Thyroid gland (tissue), 4 donors: ENCODE data around the gene SCUBE2. TPM values are rescaled to one million over a fixed set of nuclear protein-coding genes. Genes with fewer than 3 reads are reported as not detected.

Experiments
- DNase-seq, 2 donors: peaks; one replicate each; pipeline ENCODE4 v3.0.0-alpha.2; 2019
- H3K27ac ChIP-seq, 3 donors: fragments of 200-600 bp; sonication (generic); 1 replicate in 2 of 3; 2 replicates in 1 of 3; pipeline ENCODE4 v1.5.1; 2016 to 2019; ENCODE audit warnings: mild to moderate bottlenecking in 1 of 3, moderate library complexity in 1 of 3
- H3K27me3 ChIP-seq: fragments of 200-600 bp; sonication (generic); one replicate; pipeline ENCODE4 v1.5.1; 2019
- H3K36me3 ChIP-seq, 2 donors: fragments of 200-600 bp; sonication (generic); one replicate each; pipeline ENCODE4 v1.5.1; 2016 to 2019
- H3K4me1 ChIP-seq, 2 donors: fragments of 200-600 bp; sonication (generic); one replicate each; pipeline ENCODE4 v1.5.1; 2017 to 2019
- H3K4me3 ChIP-seq, 3 donors: fragments of 200-600 bp; sonication (generic); replicated peaks in 1 of 3; 1 replicate in 2 of 3; 2 replicates in 1 of 3; pipeline ENCODE4 v1.5.1; 2016; ENCODE audit warnings: mild to moderate bottlenecking in 1 of 3
- H3K9me3 ChIP-seq: fragments of 200-600 bp; sonication (generic); one replicate; pipeline ENCODE4 v1.5.1; 2017
- CTCF ChIP-seq, 6 experiments: fragments of 200-600 bp in 3 of 6; fragments of 450-650 bp in 3 of 6; sonication (generic) in 3 of 6; IDR thresholded peaks; one replicate each; pipeline ENCODE4 v1.5.1; 2016 to 2019; ENCODE audit warnings: antibody characterized with exemption in 6 of 6, mild to moderate bottlenecking in 2 of 6, inconsistent platforms in 1 of 6, moderate library complexity in 1 of 6
- POLR2A ChIP-seq, 2 donors: fragments of 450-650 bp; IDR thresholded peaks; one replicate each; pipeline ENCODE4 v1.6.1; 2017; ENCODE audit warnings: antibody characterized with exemption in 2 of 2, mild to moderate bottlenecking in 2 of 2, moderate library complexity in 1 of 2
- WGBS, 2 donors: methylation state at CpG; one replicate each; pipeline ENCODE4 v1.1.5; 2017; 5-methylcytosine and 5-hydroxymethylcytosine counted together
- intact Hi-C: fragments of 100-400 bp; cut with DNase I; formaldehyde crosslinking; loops from one replicate; pipeline ENCODE4 v1.15.1; 2023
- total RNA-seq, 4 donors: library from RNA; depleted of rRNA; stranded (reverse); fragments of >200 nt; gene quantifications; one replicate each; pipeline ENCODE4 v1.2.3, GENCODE V29; 2016

Gene SCUBE2
- total RNA-seq, 4 donors from 2014 or later = 1.2 to 4.9 (median 3.1) TPM

- no peak for DNase-seq
- no peaks in the 10 kb centered on the region for H3K36me3 ChIP-seq
- no peaks in the 10 kb centered on the region for H3K9me3 ChIP-seq
- TF ChIP-seq CTCF (IDR thresholded peaks at IDR 0.05) = no peak
- TF ChIP-seq POLR2A (IDR thresholded peaks at IDR 0.05) = no peak
- H3K4me3 ChIP-seq = no peak overlapping the region
- H3K4me1 ChIP-seq = no peaks in the 10 kb centered on the region
- H3K27ac ChIP-seq = no peak overlapping the region
- intact Hi-C loops = loop anchor here (5.0 kb wide), 1 partner anchor 108 kb away; no protein-coding TSS in a partner anchor
- no peaks in the 10 kb centered on the region for H3K27me3 ChIP-seq
- 89 to 95% methylated on average over 1 of the region's 1 CpG for WGBS, 2 donors
Measured at GRCh38 chr11:9130297-9130696, 38.9 kb upstream of the SCUBE2 start.

- DNase-seq = no peak
- Histone ChIP-seq H3K4me3 (no peak overlapping the region), H3K27me3 (no peaks in the 10 kb centered on the region), H3K4me1 (no peaks in the 10 kb centered on the region), H3K27ac (no peak overlapping the region), H3K36me3 (no peaks in the 10 kb centered on the region), H3K9me3 (no peaks in the 10 kb centered on the region)
- intact Hi-C loops = no loop called here
- 25 to 35% methylated on average over 2 of the region's 2 CpGs for WGBS, 2 donors
- TF ChIP-seq POLR2A (IDR thresholded peaks at IDR 0.05) (no peak), CTCF (IDR thresholded peaks at IDR 0.05) (no peak)
Measured at GRCh38 chr11:9126636-9127035, 35.2 kb upstream of the SCUBE2 start.

GRCh38 chr11:9125185-9125886 is 33.9 kb upstream of the SCUBE2 start:
- no peaks in the 10 kb centered on the region for H3K9me3 ChIP-seq
- TF ChIP-seq POLR2A (IDR thresholded peaks at IDR 0.05) (no peak), CTCF (IDR thresholded peaks at IDR 0.05) (no peak)
- no peak overlapping the region for H3K4me3 ChIP-seq
- DNase-seq = no peak
- no peaks in the 10 kb centered on the region for H3K27me3 ChIP-seq
- 98 to 100% methylated on average over 2 of the region's 2 CpGs for WGBS, 2 donors
- H3K27ac ChIP-seq = no peak overlapping the region
- no peaks in the 10 kb centered on the region for H3K36me3 ChIP-seq
- intact Hi-C loops = no loop called here
- no peaks in the 10 kb centered on the region for H3K4me1 ChIP-seq

- TF ChIP-seq CTCF (IDR thresholded peaks at IDR 0.05) (no peak), POLR2A (IDR thresholded peaks at IDR 0.05) (no peak)
- WGBS, 2 donors = 87 to 93% methylated on average over 2 of the region's 2 CpGs
- intact Hi-C loops = no loop called here
Measured at GRCh38 chr11:9123595-9124304, 32.4 kb upstream of the SCUBE2 start.

GRCh38 chr11:9121469-9121796 is 30.0 kb upstream of the SCUBE2 start:
- no peak for DNase-seq
- Histone ChIP-seq H3K4me3 (no peak overlapping the region), H3K9me3 (no peaks in the 10 kb centered on the region), H3K27ac (no peak overlapping the region), H3K27me3 (no peaks in the 10 kb centered on the region), H3K4me1 (no peaks in the 10 kb centered on the region), H3K36me3 (no peaks in the 10 kb centered on the region)
- TF ChIP-seq POLR2A (IDR thresholded peaks at IDR 0.05) (no peak), CTCF (IDR thresholded peaks at IDR 0.05) (no peak)
- intact Hi-C loops = no loop called here
- 98 to 100% methylated on average over 2 of the region's 2 CpGs for WGBS, 2 donors

More at GRCh38 chr11:9123595-9124304, 32.4 kb upstream of the SCUBE2 start:
- Histone ChIP-seq H3K9me3 (no peaks in the 10 kb centered on the region), H3K4me1 (no peaks in the 10 kb centered on the region), H3K36me3 (no peaks in the 10 kb centered on the region), H3K27ac (no peak overlapping the region), H3K27me3 (no peaks in the 10 kb centered on the region), H3K4me3 (no peak overlapping the region)
- DNase-seq = no peak
